GM20000 (cell line): ENCODE results near the gene RBFOX2.

Experiments used
- DNase-seq: peaks from one replicate; pipeline ENCODE4 v3.0.0; 2012; ENCODE audit warnings: low spot score
- TF ChIP-seq, protein P1 (sequence below): IDR thresholded peaks from 2 replicates; pipeline ENCODE4 v1.5.1; 2012; ENCODE audit warnings: mild to moderate bottlenecking, control low read depth; ENCODE audit errors: extremely low read depth, missing control alignments

RBFOX2 gene

DNA sequence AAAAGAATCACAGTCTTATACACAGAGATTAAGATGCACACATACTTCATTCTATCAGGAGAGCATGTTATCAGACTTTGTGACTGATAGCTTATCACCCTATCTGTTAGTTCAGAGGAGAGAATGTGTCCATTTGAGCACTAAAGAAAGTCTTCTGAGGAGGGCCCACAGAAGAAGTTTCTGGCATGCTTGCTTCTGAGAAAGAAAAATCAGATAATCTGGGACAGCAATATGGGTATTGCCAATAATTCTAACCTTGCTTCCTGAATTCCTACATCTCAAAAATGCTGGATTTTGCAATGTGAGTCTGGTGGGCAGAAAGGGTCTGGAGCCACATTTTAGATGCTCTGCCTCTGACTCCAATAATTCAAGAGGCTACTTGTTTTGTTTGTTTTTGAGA, 128.9 kb downstream of the RBFOX2 start:
- TF ChIP-seq, protein P1, sequence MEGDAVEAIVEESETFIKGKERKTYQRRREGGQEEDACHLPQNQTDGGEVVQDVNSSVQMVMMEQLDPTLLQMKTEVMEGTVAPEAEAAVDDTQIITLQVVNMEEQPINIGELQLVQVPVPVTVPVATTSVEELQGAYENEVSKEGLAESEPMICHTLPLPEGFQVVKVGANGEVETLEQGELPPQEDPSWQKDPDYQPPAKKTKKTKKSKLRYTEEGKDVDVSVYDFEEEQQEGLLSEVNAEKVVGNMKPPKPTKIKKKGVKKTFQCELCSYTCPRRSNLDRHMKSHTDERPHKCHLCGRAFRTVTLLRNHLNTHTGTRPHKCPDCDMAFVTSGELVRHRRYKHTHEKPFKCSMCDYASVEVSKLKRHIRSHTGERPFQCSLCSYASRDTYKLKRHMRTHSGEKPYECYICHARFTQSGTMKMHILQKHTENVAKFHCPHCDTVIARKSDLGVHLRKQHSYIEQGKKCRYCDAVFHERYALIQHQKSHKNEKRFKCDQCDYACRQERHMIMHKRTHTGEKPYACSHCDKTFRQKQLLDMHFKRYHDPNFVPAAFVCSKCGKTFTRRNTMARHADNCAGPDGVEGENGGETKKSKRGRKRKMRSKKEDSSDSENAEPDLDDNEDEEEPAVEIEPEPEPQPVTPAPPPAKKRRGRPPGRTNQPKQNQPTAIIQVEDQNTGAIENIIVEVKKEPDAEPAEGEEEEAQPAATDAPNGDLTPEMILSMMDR, result no peak
- DNase-seq, result no peak

DNA sequence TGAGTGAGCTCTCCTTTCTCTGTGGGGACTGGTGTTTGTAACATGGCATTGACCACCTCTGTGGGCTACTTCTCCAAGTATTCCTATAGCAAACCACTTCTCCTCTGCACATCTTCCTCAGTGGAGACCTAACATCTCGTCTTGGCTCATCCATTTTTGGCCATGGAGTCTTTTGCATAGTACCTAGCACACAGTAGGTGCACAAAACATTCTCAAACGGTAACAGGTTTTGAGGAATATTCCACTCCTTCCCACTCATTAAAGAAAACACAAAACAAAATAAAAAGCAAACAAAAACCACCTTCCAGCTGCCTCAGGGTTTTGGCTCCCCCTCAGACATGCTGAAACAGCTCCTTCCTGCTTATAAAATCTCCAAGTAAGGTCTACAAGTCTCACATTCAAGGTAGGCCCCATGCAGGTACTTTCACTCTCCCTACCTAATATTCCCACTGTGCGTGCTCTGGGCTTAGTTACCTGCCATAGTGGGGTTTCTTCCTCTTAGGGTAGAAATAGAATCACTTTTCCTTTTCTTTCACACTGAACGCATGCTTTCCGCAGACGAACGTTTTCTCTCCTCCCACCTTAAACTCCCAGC, 132.4 kb downstream of the RBFOX2 start:
- TF ChIP-seq, protein P1, result no peak
- DNase-seq, result no peak

DNA sequence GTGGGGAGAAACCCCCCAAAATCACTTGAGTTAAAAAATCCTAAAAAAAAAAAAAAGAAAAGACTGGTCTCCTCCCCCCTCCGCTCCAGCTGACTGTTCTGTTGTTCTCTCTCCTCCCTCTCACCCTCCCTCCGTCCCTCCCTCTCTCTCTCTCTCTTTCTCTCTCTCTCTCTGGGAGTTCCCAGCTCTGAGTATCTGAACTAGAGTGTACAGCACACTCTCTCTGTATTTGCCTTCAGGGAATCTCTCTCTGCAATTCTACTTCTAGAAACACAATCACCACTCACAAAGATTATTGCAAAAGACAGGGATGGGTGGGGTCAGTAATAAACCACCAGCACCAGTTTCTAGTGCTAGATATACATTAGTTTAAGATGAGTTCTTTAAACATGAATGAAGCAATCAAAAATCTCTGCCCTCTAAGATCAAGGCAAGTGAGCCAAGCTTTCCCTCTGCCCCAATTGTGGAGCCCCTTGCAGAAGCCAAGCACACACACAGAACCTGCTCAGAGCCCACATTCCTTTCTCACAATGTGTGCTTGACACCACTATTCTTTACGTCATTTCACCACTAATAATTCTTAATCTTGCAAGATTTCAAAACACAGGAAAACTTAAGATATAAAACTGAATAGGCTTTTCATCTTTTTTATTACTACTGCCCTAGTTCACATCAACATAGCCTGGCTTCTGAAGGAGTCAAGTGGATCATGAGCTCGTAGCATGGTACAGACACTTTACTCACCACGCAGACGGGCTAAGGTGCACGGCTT, 133.5 kb downstream of the RBFOX2 start:
- TF ChIP-seq, protein P1, result no peak
- no peak for DNase-seq

DNA sequence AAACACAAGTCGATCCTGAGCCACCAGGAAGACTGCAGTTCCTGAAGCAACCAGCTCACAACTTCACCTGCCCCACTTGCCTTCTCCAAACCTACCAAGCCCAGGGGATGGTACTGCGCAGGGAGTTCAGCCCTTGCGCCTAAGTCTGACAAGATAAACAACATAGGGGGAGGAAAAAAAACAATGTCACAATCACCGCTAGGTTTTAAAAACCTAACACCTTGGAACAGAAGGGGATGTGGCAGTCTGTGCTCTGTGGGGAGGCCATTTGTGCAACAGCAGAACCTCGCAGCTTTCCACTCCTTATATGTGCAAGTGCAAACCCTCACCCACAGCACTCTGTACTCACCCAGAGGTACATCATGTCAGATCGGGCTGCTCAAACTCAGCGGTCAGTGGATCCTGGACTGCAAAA, 134.2 kb downstream of the RBFOX2 start:
- no peak for DNase-seq
- TF ChIP-seq, protein P1, result no peak

DNA sequence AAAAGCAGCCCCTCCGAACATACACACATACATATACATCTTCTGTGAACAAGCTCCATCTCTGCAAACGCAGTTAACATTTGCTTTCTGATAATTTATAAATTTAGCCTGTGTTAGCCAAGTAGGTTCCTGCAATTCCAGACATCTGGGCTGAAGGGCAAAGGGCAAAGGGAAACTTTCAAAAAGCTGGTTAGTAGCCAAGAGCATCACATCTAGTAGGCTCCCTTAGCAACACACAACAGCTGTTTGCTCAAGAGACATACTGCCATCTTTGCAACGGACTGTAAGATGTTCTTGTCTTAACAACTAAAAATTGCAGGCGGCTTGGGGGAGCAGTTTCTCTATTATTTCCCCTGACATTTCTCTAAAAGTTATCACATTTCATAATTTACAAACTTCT, 134.9 kb downstream of the RBFOX2 start:
- DNase-seq, result no peak
- TF ChIP-seq, protein P1, result no peak

DNA sequence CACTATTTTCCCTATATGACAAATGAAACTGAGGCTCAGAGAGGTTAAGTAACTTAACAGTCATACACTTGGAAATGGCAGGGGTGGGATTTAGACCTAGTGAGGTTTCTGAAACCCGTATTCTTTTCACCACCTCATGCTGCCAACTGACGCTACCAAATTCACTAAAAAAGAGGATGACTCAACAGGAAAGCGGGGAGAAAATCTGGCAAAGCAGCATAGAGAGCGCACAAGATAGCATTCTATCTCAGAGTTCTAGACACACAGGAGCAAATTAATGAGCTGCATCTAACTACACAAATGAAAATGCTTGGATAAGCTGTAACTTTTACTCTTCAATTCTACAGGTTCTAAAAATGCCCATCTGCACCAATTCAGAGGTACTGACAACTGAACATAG, 136.4 kb downstream of the RBFOX2 start:
- no peak for DNase-seq
- TF ChIP-seq, protein P1, result no peak

DNA sequence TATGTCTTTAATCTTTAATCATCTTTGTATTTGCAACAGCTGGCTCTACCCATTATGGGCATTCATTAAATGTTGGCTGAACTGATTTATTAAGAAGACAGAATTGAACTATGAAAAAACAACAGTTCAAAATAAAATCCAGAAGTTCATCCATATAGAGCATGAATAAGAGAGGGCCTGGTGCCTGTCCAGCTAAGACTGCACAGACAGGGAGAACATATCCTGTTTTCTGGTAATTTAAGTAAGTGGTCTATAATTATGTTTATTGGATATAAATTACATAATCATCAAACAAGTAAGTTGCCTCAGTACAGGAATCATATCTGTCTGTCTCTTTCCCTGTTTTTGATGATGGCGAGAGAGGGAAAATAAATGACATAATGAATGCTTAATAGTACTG, 137.2 kb downstream of the RBFOX2 start:
- TF ChIP-seq, protein P1, result no peak
- no peak for DNase-seq
